WTC11 (cell line): ENCODE measurements around the gene KIAA1328.

Experiments
- NFYB ChIP-seq: sonication (generic); formaldehyde crosslinking; conservative IDR thresholded peaks from 2 replicates; pipeline ENCODE4 v1.8.0; 2022; ENCODE audit warnings: low read depth, missing genetic modification reagents
- NR2C2 ChIP-seq: sonication (generic); formaldehyde crosslinking; IDR thresholded peaks from 2 replicates; pipeline ENCODE4 v1.8.0; 2022; ENCODE audit warnings: mild to moderate bottlenecking, missing genetic modification reagents
- TCF7 ChIP-seq: sonication (generic); formaldehyde crosslinking; IDR thresholded peaks from 2 replicates; pipeline ENCODE4 v1.8.0; 2022; ENCODE audit warnings: mild to moderate bottlenecking, low read depth, missing genetic modification reagents, moderate library complexity
- TF ChIP-seq, protein P1 (sequence below): sonication (generic); formaldehyde crosslinking; IDR thresholded peaks from 2 replicates; pipeline ENCODE4 v1.8.0; 2022; ENCODE audit warnings: mild to moderate bottlenecking, missing genetic modification reagents

- no peak for TF ChIP-seq TCF7 (CRISPR knock-in tag)
- no peak for TF ChIP-seq NR2C2 (CRISPR knock-in tag)
- TF ChIP-seq NFYB (CRISPR knock-in tag), result no peak
- TF ChIP-seq, protein P1, sequence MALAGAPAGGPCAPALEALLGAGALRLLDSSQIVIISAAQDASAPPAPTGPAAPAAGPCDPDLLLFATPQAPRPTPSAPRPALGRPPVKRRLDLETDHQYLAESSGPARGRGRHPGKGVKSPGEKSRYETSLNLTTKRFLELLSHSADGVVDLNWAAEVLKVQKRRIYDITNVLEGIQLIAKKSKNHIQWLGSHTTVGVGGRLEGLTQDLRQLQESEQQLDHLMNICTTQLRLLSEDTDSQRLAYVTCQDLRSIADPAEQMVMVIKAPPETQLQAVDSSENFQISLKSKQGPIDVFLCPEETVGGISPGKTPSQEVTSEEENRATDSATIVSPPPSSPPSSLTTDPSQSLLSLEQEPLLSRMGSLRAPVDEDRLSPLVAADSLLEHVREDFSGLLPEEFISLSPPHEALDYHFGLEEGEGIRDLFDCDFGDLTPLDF, result no peak
Observed at GRCh38 chr18:37270666-37271052, 441.7 kb downstream of the KIAA1328 start.
